ENCODE data around the gene ZNF766. TPM values are rescaled to one million over a fixed set of nuclear protein-coding genes. Genes with fewer than 3 reads are reported as not detected.
A peak's percentile ranks its signal among the peaks of the same experiment; 100 is the strongest.
"Not testable (repeated sequence)": the region's sequence is repeated elsewhere in the genome, so short reads cannot be mapped to it uniquely, and the experiment has no call there.

ZNF766 gene
- total and polyA plus RNA-seq, 3 donors from 2014 or later = 15.8 to 35.7 (median 30.2) TPM

GRCh38 chr19:52237771-52238400, 31.5 kb upstream of the ZNF766 start:
- H3K9me3 ChIP-seq = no peaks in the 10 kb centered on the region
- no peak overlapping the region for H3K27ac ChIP-seq
- H3K27me3 ChIP-seq = no peaks in the 10 kb centered on the region
- TF ChIP-seq POLR2A (IDR thresholded peaks at IDR 0.05) (no peak), CTCF (IDR thresholded peaks at IDR 0.05) (peak; percentile 81 to 89 (median 83))
- no peaks in the 10 kb centered on the region for H3K4me1 ChIP-seq
- no peaks in the 10 kb centered on the region for H3K36me3 ChIP-seq (ENCODE audit: low read depth, missing control alignments)
- WGBS, 2 donors = 13 to 21% methylated on average over 8 of the region's 8 CpGs
- peak; percentile 68 for DNase-seq
- intact Hi-C loops (cut with DNase I; ENCODE audit: low total_unique reads) = loop anchor here (10.0 kb wide), 1 partner anchor 103 kb away; the partner anchor contains the start of gene ZNF616
- no peak overlapping the region for H3K4me3 ChIP-seq

GRCh38 chr19:52244021-52244420, 25.4 kb upstream of the ZNF766 start:
- H3K4me1 ChIP-seq = no peaks in the 10 kb centered on the region
- H3K36me3 ChIP-seq (ENCODE audit: low read depth, missing control alignments) = no peaks in the 10 kb centered on the region
- no peaks in the 10 kb centered on the region for H3K9me3 ChIP-seq
- no peak overlapping the region for H3K27ac ChIP-seq
- no peaks in the 10 kb centered on the region for H3K27me3 ChIP-seq
- TF ChIP-seq CTCF (IDR thresholded peaks at IDR 0.05) = no peak
- H3K4me3 ChIP-seq = no peak overlapping the region
- DNase-seq = no peak
- WGBS, 2 donors = 86 to 90% methylated on average over 12 of the region's 12 CpGs
- intact Hi-C loops (cut with DNase I; ENCODE audit: low total_unique reads) = no loop called here

- peak in 2 of 3 experiments; percentile 41 to 46 for TF ChIP-seq CTCF (IDR thresholded peaks at IDR 0.05)
- TF ChIP-seq POLR2A (IDR thresholded peaks at IDR 0.05) = no peak
- no peaks in the 10 kb centered on the region for H3K36me3 ChIP-seq (ENCODE audit: low read depth, missing control alignments)
- H3K27ac ChIP-seq = no peak overlapping the region
- no peaks in the 10 kb centered on the region for H3K27me3 ChIP-seq
- H3K4me3 ChIP-seq = no peak overlapping the region
- intact Hi-C loops (cut with DNase I; ENCODE audit: low total_unique reads) = no loop called here
- peak; percentile 72 for DNase-seq
- H3K4me1 ChIP-seq = no peaks in the 10 kb centered on the region
- WGBS, 2 donors = 26 to 39% methylated on average over 6 of the region's 6 CpGs
- no peaks in the 10 kb centered on the region for H3K9me3 ChIP-seq
Measured at GRCh38 chr19:52248241-52248640, 21.1 kb upstream of the ZNF766 start.

DNA sequence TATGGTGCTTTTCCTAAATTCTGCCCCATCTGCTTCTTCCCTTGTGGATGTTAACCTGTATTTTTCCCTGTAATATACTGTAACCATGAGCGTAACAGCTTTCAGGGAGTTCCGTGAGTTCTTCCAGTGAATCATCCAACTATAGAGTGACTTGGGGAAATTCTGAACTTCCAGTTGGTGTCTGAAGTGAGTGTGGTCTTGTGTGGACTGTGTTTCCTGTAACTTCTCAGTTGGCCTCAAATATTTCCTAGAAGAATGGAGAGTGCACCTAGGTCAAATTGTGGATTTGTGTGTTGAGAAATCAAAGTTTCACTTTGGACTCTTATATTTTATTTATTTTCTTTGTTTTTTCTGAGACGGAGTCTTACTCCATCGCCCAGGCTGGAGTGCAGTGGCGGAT, 11.0 kb upstream of the ZNF766 start:
- no peaks in the 10 kb centered on the region for H3K36me3 ChIP-seq (ENCODE audit: low read depth, missing control alignments)
- intact Hi-C loops (cut with DNase I; ENCODE audit: low total_unique reads) = no loop called here
- no peaks in the 10 kb centered on the region for H3K27me3 ChIP-seq
- DNase-seq = no peak
- WGBS, 2 donors = 92 to 95% methylated on average over 5 of the region's 5 CpGs
- no peak overlapping the region for H3K27ac ChIP-seq
- no peaks in the 10 kb centered on the region for H3K9me3 ChIP-seq
- no peak overlapping the region for H3K4me3 ChIP-seq
- no peak for TF ChIP-seq POLR2A (IDR thresholded peaks at IDR 0.05)
- no peak for TF ChIP-seq CTCF (IDR thresholded peaks at IDR 0.05)
- H3K4me1 ChIP-seq = no peaks in the 10 kb centered on the region

- DNase-seq; H3K4me1 ChIP-seq; H3K36me3 ChIP-seq (ENCODE audit: low read depth, missing control alignments); H3K27ac ChIP-seq; intact Hi-C loops (cut with DNase I; ENCODE audit: low total_unique reads); H3K4me3 ChIP-seq; H3K9me3 ChIP-seq; H3K27me3 ChIP-seq: not testable (repeated sequence)
- WGBS, 2 donors = 95 to 96% methylated on average over 6 of the region's 6 CpGs
Measured at GRCh38 chr19:52265556-52265955, 3.8 kb upstream of the ZNF766 start.

All from testis (tissue), 3 donors.